ENCODE results near the gene AOC3. TPM values are rescaled to one million over a fixed set of nuclear protein-coding genes. Genes with fewer than 3 reads are reported as not detected.

The AOC3 gene
- total and polyA plus RNA-seq, 2 of the 8 experiments (the other 6 are each of a cell fraction or from before 2014, with no cell fraction given) = 2.5 to 2.7 TPM

DNA sequence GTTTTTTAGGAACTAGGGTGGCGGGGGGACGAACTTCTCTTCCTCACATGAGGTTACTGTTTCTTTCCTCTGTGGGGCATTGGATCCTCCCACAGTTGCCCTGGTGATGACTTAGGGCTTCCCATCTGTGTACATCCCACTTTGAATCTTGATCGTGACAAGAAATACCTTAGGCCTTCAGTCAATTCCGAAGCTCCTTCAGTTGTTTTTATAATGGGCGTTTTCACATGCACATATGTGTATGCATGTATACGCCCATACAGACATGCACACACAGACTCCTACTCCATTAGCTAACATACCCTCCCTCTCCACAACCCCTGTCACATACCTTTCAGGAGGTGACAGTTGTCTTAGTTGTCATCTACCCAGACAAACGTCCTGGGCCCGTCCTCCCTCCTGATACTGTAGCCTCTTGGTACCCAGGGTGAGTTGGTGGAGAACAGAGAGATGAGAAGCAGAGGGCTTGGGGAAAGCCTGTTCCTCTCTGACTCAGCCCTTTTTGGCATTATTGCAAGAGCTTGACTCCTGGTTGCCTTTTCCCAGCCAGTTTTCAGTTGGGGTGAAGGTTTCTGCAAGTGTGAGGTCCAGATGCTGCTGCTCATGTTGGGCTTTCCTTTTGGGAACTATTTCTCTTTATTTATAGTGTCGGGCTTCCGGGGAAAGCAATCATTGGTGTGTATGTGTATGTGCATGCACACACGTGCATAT lies 8.9 kb upstream of the AOC3 start (continued):
- TF ChIP-seq, protein P1, sequence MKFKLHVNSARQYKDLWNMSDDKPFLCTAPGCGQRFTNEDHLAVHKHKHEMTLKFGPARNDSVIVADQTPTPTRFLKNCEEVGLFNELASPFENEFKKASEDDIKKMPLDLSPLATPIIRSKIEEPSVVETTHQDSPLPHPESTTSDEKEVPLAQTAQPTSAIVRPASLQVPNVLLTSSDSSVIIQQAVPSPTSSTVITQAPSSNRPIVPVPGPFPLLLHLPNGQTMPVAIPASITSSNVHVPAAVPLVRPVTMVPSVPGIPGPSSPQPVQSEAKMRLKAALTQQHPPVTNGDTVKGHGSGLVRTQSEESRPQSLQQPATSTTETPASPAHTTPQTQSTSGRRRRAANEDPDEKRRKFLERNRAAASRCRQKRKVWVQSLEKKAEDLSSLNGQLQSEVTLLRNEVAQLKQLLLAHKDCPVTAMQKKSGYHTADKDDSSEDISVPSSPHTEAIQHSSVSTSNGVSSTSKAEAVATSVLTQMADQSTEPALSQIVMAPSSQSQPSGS (IDR thresholded peaks at IDR 0.05; ENCODE audit: low read length) = no peak
- TF ChIP-seq SP2 (IDR thresholded peaks at IDR 0.05; ENCODE audit: low read length) = no peak
- no peak for TF ChIP-seq TCF12 (IDR thresholded peaks at IDR 0.05; ENCODE audit: low read depth, low read length)
- no peak for TF ChIP-seq POLR2AphosphoS5 (IDR thresholded peaks at IDR 0.05; ENCODE audit: low read depth, low read length)
- no peak for TF ChIP-seq SIRT6 (IDR thresholded peaks at IDR 0.05; ENCODE audit: low read length)
- no peak for TF ChIP-seq SIN3A (conservative IDR thresholded peaks at IDR 0.05 in 1 of 2, IDR thresholded peaks at IDR 0.05 in 1 of 2; ENCODE audit: low read depth in 1 of 2, low read length in 2 of 2)

All from H1 (cell line).